ENCODE results near the gene USP30.

DNA sequence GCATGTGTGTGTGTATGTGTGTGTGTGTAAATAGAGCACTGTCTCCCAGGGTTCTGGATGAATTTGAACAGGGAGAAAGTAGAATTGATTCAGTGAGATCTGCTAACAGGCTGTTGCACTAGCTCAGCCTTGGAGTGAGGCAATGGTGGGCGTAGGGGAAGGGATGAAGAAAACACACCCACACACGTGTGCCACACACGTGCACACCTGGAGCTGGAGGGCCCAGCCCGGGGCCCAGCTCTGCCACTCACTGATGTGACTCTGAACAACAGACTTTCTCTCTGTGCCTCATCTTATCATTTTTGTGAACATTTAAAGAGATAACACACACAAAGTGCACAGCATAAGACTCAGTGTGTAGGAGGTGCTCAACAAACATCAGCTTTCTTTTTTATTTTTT is 68.2 kb downstream of the USP30 start:
- no peak for TF ChIP-seq POLR2A (IDR thresholded peaks at IDR 0.05; ENCODE audit: low read length)
- TF ChIP-seq GATA1 (IDR thresholded peaks at IDR 0.05; ENCODE audit: low read depth, low read length): no peak
